MM.1S (cell line): Measurements from ENCODE around the gene NT5C1A.

Experiments used
- DNase-seq: peaks from one replicate; pipeline ENCODE4 v3.0.0-alpha.2; 2015
- H2AFZ ChIP-seq: fragments of 300-600 bp; sonication (generic); 2 replicates; pipeline ENCODE4 v1.6.0; 2016; ENCODE audit warnings: antibody characterized with exemption, low read length
- H3F3A ChIP-seq: fragments of 300-600 bp; sonication (generic); 2 replicates; pipeline ENCODE4 v1.6.1; 2016; ENCODE audit warnings: mild to moderate bottlenecking, antibody characterized with exemption, low read length, moderate library complexity, mixed read lengths; ENCODE audit not compliant: insufficient read depth
- H3K27ac ChIP-seq: fragments of 300-600 bp; sonication (generic); 2 replicates; pipeline ENCODE4 v1.5.1; 2016; ENCODE audit warnings: mild to moderate bottlenecking, low read length
- H3K27me3 ChIP-seq: fragments of 300-600 bp; sonication (generic); replicated peaks from 2 replicates; pipeline ENCODE4 v1.6.0; 2016; ENCODE audit warnings: low read length; ENCODE audit not compliant: insufficient read depth
- H3K36me3 ChIP-seq: fragments of 300-600 bp; sonication (generic); replicated peaks from 2 replicates; pipeline ENCODE4 v1.6.1; 2016; ENCODE audit warnings: mild to moderate bottlenecking, low read length, mixed read lengths; ENCODE audit not compliant: insufficient read depth
- H3K4me1 ChIP-seq: fragments of 300-600 bp; sonication (generic); 2 replicates; pipeline ENCODE4 v1.6.1; 2016; ENCODE audit warnings: low read length, mixed read lengths
- H3K4me2 ChIP-seq: fragments of 300-600 bp; sonication (generic); 2 replicates; pipeline ENCODE4 v1.6.0; 2016; ENCODE audit warnings: low read depth, low read length
- H3K4me3 ChIP-seq: fragments of 300-600 bp; sonication (generic); 2 replicates; pipeline ENCODE4 v1.5.1; 2016; ENCODE audit warnings: low read length, mixed read lengths
- H3K79me2 ChIP-seq: fragments of 300-600 bp; sonication (generic); 2 replicates; pipeline ENCODE4 v1.6.1; 2016; ENCODE audit warnings: mixed run types, low read length, mixed read lengths
- H3K9ac ChIP-seq: fragments of 300-600 bp; sonication (generic); 2 replicates; pipeline ENCODE4 v1.6.1; 2016; ENCODE audit warnings: low read length, mixed read lengths
- H3K9me2 ChIP-seq: fragments of 300-600 bp; sonication (generic); replicated peaks from 2 replicates; pipeline ENCODE4 v1.6.1; 2016; ENCODE audit warnings: mild to moderate bottlenecking, low read length, mixed read lengths; ENCODE audit not compliant: insufficient read depth
- H3K9me3 ChIP-seq: fragments of 300-600 bp; sonication (generic); replicated peaks from 2 replicates; pipeline ENCODE4 v1.6.1; 2016; ENCODE audit warnings: mild to moderate bottlenecking, low read length, mixed read lengths; ENCODE audit not compliant: insufficient read depth
- H4K20me1 ChIP-seq: fragments of 300-600 bp; sonication (generic); 2 replicates; pipeline ENCODE4 v1.6.1; 2016; ENCODE audit warnings: mild to moderate bottlenecking, low read length, moderate library complexity, mixed read lengths; ENCODE audit not compliant: insufficient read depth
- CTCF ChIP-seq: fragments of 300-600 bp; sonication (generic); IDR thresholded peaks from 2 replicates; pipeline ENCODE4 v1.5.1; 2016; ENCODE audit warnings: antibody characterized with exemption, low read length, mixed read lengths
- EZH2 ChIP-seq: fragments of 300-600 bp; sonication (generic); optimal IDR thresholded peaks from 2 replicates; pipeline ENCODE3; 2017; ENCODE audit warnings: low read depth, mild to moderate bottlenecking, antibody characterized with exemption, low read length, mixed read lengths
- EZH2phosphoT487 ChIP-seq: fragments of 300-600 bp; sonication (generic); IDR thresholded peaks from 2 replicates; pipeline ENCODE4 v1.6.1; 2018; ENCODE audit warnings: antibody characterized with exemption, low read length

NT5C1A gene

DNA sequence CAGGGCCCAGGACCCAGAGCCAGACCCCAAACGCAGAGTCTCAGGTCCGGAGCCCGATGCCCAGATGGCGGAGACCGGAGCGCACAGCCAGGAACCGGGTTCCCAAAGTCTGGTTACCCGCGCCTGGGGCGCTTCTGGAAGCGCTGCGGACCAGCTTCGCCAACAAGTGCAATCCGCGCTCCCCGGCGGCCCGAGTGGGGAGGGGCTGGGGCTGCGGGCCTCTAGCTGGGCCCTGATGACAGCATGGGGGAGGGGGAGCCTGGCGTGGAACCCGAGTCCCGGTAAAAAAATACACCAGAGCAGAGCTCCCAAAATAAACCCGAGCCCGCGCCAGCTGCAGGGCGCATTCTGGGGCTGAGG lies 494 bp downstream of the NT5C1A start:
- Histone ChIP-seq H3K79me2 (no peaks in the 10 kb centered on the region), H3K27me3 (0 out of 2 replicates have a peak, but pooled peaks cover 12% of the 10 kb centered on the region), H4K20me1 (no peaks in the 10 kb centered on the region), H3K4me1 (peaks cover 4% of the 10 kb centered on the region; the same call in 1 of the 2 replicates), H3K9me2 (no peaks in the 10 kb centered on the region), H3K36me3 (no peaks in the 10 kb centered on the region), H3K9ac (peak overlapping the region; percentile 58; the same call in 1 of the 2 replicates), H3K9me3 (no peaks in the 10 kb centered on the region), H3K4me3 (peak overlapping the region; percentile 69), H3K4me2 (peak overlapping the region; percentile 97), H3K27ac (no peak overlapping the region), H3F3A (no peaks in the 10 kb centered on the region), H2AFZ (peak overlapping the region; percentile 92)
- TF ChIP-seq EZH2 (no peak), CTCF (no peak), EZH2phosphoT487 (no peak)
- no peak for DNase-seq

DNA sequence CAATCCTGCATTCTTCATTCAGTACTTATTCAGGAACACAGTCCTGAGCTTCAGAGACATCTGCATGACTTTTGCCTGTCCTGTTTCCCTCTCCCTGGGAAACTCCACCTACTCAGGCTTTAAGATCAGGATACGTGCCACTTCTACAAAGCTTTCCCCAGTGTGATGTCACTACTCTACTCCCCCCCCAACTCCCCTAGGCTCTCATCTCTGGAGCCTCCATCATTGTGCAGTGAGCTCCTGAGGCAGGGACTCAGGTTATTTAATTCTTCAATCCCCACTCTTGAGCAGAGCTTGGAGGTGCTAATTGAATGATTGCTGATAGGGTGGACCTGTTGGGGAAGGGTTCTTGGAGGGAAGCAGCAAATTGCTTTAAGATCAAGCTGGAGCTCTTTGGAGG lies 1.2 kb downstream of the NT5C1A start:
- Histone ChIP-seq H3K4me2 (no peak overlapping the region), H4K20me1 (no peaks in the 10 kb centered on the region), H3K4me3 (no peak overlapping the region), H3K4me1 (peaks cover 4% of the 10 kb centered on the region; the same call in 1 of the 2 replicates), H3K9me3 (no peaks in the 10 kb centered on the region), H3F3A (no peaks in the 10 kb centered on the region), H3K9me2 (no peaks in the 10 kb centered on the region), H3K27me3 (0 out of 2 replicates have a peak, but pooled peaks cover 12% of the 10 kb centered on the region), H3K36me3 (no peaks in the 10 kb centered on the region), H2AFZ (no peak overlapping the region), H3K27ac (no peak overlapping the region), H3K9ac (no peak overlapping the region), H3K79me2 (no peaks in the 10 kb centered on the region)
- DNase-seq = no peak
- no peak for TF ChIP-seq CTCF

GRCh38 chr1:39668894-39669293 lies 3.0 kb downstream of the NT5C1A start:
- Histone ChIP-seq H3K36me3 (no peaks in the 10 kb centered on the region), H3K4me2 (no peak overlapping the region), H3K79me2 (no peaks in the 10 kb centered on the region), H2AFZ (no peak overlapping the region), H4K20me1 (no peaks in the 10 kb centered on the region), H3K4me1 (peaks cover 4% of the 10 kb centered on the region; the same call in 1 of the 2 replicates), H3K9me3 (no peaks in the 10 kb centered on the region), H3K27me3 (0 out of 2 replicates have a peak, but pooled peaks cover 12% of the 10 kb centered on the region), H3K9ac (no peak overlapping the region), H3K27ac (no peak overlapping the region), H3F3A (no peaks in the 10 kb centered on the region), H3K4me3 (no peak overlapping the region), H3K9me2 (no peaks in the 10 kb centered on the region)
- DNase-seq = no peak
- TF ChIP-seq EZH2 (no peak), CTCF (no peak), EZH2phosphoT487 (no peak)
